Peyer's patch (tissue), 4 donors: ENCODE measurements around the gene SLC2A1.
"Not testable (repeated sequence)": the region's sequence is repeated elsewhere in the genome, so short reads cannot be mapped to it uniquely, and the experiment has no call there.

ENCODE experiments used
- CTCF ChIP-seq, 6 experiments: fragments of 450-650 bp in 4 of 6; fragments of 200-600 bp in 2 of 6; sonication (generic) in 1 of 6; IDR thresholded peaks; one replicate each; pipeline ENCODE4 v1.5.1; 2017 to 2019; ENCODE audit warnings: antibody characterized with exemption in 6 of 6, mild to moderate bottlenecking in 3 of 6, moderate library complexity in 1 of 6
- POLR2A ChIP-seq, 2 donors: fragments of 450-650 bp; IDR thresholded peaks; one replicate each; pipeline ENCODE4 v1.5.1; 2017; ENCODE audit warnings: antibody characterized with exemption in 2 of 2, mild to moderate bottlenecking in 2 of 2, moderate library complexity in 2 of 2

- TF ChIP-seq CTCF, POLR2A (IDR thresholded peaks at IDR 0.05): not testable (repeated sequence)
Observed at GRCh38 chr1:42919651-42920050, 39.0 kb downstream of the SLC2A1 start.
